ENCODE results near the gene PKN1.
A peak's percentile ranks its signal among the peaks of the same experiment; 100 is the strongest.
"Not testable (repeated sequence)": the region's sequence is repeated elsewhere in the genome, so short reads cannot be mapped to it uniquely, and the experiment has no call there.

The PKN1 gene

DNA sequence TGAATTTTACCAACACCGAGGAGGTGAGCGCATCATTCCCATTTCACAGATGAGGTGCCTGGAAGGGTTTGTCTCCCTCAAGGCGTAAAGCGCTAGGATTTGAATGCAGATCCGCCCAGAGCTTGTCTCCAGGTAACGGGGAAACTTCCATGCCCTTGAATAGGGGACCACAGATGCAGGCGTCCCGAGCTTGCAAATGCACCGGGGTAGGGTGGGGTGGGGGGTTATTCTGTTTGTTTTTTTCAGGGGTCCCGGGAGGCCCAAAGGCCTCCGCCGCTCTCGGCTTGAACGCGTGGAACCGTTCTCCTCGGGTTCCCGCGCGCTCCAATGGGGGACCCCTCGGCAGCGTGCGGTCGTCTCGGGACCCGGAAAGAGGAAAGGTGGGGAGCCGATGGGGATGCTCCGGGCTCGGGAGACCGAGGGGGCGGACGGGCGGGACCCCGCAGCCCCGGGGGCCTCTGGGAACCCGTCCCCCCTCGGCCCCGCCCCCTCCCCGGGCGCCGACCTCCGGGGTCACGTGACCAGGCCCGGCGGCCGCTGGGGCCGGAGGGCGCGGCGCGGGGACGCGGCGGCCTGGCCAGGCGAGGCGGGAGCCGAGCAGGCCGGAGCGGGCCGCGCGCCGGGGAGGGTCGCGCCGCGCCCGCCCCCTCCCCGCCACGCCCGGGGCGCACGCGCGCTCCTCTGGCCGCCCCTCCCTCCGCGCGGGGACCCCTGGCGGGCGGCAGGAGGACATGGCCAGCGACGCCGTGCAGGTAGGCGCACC, at the start of gene PKN1:
PKN1 (plus strand) TSS at position 516 of the 763 bp plus-strand sequence; CDS start at position 732, 216 bp downstream.
- DNase-seq: no peak

DNA sequence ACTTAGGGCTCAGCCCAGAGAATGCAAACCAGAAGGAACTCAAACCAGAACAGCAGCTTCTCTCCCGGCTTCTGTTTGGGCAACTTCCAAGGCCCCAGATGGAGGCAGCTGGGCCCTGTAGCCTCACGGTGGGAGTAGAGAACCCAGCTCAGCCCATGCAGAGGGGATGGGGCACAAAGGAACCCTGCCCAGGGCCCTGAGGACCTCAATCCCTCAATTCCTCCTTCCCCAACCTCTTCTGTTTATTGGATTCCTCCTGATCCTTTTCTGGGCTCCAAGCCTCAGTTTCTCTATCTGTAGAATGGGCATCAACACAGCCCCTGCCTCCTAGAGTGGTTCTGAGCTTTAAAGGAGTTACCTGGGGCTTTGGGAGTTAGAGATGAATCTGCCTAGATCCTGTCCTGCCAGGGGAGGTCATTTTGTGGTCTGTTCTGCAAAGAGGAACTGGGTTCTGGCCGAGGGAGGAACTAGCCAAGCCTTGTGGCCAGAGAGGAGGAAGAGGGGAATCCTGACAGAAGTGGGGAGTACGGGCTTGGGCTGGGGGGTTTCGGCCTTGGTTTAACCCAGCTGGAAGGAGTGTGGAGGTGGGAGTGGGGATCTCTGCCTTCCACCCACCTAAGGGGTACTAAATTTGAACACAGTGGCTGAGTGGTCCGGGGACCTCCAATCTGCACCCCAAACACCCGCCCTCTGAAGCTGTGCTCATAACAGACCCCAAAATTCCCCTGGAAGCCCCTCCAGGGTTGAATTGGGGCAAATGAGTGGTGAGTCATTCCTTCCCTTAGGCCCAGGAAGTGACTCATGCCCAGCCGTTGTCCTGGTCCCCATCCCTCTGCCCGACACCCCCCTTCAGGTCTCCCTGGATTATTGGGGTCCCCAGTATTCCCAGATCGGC, 49.2 kb upstream of the PKN1 start:
- peak; percentile 49 for DNase-seq

DNA sequence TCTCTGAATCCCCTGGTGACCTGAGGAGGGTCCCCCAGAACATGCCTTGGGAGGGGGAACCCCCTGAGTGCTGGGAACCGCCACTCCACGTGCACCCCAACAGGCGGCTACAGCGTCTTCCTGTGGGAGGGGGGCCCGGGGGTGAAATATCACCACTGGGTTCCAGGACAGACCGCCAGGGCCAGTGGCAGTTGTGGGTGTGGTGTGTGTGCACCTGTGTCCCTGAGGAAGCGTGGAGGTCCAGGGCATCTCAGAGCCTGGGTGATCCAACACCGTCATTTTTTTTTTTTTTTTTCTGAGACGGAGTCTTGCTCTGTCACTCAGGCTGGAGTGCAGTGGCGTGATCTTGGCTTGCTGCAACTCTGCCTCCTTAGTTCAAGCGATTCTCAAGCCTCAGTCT, 47.6 kb upstream of the PKN1 start:
- DNase-seq: no peak

DNA sequence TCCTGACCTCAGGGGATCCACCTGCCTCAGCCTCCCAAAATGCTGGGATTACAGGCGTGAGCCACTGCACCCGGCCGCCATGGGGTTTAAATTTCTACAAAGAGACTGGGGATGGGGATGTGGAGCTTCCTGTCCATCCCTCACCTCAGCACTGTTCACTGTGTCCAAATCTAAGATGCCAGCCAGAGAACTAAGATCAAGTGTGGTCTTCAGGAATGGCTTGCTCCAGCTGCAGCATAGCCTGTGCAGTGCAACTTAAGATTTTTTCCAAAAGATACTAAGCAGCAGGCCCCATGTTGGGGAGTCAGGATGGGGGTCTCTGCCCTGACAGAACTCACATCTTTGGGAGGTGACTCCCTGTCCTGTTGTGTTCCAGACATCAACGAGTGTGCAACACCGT, 42.6 kb upstream of the PKN1 start:
- no peak for DNase-seq

DNA sequence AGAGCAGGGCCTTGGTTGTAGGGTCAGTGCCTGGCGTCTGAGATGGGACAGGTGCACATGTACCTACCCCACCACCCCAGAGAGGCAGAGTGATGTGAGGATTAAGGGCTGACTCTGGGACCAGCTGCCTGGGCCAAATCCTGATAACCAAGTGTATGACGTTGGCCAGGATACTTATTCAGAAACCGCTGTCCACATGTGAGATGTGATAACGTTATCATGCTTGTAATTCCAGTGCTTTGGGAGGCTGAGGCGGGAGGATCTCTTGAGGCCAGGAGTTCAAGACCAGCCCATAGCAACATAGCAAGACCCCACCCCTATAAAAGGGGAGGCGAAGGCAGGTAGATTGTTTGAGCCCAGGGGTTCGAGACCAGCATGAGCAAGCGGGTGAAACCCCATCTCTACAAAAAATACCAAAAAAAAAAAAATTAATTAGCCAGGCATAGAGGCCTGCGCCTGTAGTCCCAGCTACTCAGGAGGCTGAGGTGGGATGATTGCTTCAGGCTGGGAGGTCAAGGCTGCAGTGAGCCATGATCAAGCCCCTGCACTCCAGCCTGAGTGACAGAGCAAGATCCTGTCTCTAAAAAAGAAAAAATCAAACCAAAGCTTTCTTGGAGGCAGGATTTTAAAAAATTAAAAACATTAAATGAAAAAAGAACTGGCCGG, 41.8 kb upstream of the PKN1 start:
- no peak for DNase-seq

DNA sequence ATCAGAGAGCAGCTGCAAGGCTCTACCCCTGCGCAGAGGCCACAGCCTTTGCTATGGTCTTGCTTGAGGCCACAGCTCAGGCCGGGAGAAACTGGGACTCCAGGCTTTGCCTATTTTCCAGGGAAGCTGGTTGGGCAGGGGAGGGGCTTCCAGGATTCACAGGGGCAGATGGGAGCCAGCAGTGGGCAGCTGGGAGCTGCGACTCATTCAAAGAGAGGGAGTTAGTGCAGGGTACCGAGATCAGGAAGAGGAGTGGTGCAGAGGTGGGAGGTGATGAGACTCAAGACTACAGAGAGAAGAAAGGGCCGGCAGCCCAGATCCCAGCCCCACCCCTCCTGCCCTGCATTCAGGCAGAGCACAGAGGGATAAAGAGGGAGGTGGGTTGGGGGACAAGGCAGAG, 39.8 kb upstream of the PKN1 start:
- DNase-seq: no peak

DNA sequence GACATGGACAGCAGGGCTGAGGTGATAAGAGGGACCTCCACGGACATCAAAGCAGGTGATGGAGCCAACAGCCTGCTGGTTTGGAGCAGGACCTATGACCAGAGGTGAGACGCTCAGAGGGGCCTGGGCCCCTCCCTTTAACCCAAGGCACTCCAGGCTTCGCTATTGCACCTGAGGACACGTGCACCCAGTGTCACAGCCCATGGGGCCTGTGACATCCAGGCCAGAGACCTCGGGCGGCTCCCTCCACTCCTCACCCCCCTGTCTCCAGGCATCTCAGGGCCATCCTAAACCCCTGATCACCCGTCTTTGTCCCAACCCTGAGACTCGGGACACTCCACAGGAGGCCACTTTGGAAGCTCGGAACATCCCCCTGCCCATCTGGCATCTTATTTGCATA, 38.9 kb upstream of the PKN1 start:
- DNase-seq: no peak

DNA sequence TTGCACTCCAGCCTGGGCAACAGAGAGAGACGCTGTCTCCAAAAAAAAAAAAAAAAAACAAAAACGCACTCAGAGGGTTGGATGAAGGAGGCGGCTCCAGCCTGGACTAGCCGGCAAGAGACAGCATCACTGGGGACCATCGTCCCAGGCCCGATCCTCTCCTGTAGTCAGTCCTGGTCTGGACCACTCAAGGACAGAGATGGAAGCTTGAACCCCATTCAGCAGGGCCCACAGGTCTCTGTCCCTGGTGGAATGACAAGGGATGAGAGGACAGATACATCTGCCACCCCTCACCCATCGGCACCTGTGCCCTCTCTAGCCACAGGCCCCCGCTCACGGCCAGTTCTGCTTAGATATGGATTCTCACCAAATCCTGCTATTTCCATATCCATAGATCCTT, 37.8 kb upstream of the PKN1 start:
- DNase-seq: no peak

DNA sequence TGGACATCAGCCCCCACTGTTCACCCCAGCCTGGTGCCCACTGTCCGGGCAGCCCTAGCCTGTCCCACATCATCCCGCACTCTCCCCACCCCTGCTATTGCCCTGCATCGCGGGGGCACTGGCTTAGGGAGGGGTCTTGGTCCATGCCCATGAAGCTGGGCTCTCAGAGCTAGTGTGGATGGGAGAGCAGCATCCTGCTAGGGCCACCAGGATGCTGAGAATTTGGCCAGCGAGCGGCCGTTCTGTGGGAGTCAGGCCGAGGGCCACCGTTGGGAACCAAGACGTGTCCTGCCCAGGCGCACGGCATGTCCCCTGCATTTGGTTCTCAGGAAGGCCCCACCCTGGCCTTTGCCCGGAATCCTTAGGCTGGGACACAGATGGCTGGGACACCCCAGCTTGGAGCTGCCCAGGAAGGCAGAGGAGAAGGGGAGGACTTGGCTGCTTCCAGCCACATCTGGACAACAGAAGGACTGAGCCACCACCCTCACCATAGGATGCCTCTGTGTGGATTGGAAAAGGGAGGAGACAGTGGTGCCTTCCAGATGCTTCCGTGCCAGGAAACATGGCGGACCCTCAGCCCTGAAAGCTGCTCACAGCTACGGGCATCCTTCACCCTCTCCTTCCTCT, 37.3 kb upstream of the PKN1 start:
- no peak for DNase-seq

DNA sequence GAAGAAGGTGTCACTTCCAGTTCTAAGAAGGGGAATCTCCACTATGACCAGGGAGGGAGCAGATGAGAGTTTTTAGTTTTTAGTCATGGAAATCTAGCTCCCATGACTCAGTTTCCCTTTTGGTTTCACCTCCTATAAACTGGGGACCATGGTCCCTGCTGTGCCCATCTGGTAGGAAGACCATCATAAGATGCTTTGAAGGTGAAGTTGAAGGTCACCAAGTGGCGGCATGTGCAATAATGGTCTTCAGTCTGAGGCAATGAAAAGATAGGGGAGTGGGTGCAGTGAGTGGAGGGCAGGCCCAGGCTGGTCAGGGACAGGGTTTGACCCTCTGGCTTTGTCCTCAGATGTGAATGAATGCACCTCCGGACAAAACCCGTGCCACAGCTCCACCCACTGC, 36.4 kb upstream of the PKN1 start:
- DNase-seq: not testable (repeated sequence)

DNA sequence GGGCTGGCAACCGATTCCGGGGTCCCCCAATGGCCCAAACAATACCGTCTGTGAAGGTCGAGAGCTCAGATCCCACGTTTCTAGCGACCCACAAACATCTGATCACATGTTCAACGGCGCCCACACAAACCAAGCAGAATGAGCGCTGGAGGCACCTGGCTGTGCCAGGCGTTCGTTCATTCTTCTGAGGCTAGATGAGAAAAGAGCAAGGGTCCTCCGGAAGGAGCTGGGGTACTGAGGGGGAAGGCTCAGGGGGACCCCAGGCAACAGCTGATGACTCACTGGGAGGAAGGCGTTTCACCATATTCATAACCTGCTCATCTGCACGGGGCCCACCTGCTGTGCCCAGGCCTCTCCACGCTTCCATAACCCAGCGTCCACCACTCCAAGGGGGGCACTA, 35.9 kb upstream of the PKN1 start:
- not testable (repeated sequence) for DNase-seq

DNA sequence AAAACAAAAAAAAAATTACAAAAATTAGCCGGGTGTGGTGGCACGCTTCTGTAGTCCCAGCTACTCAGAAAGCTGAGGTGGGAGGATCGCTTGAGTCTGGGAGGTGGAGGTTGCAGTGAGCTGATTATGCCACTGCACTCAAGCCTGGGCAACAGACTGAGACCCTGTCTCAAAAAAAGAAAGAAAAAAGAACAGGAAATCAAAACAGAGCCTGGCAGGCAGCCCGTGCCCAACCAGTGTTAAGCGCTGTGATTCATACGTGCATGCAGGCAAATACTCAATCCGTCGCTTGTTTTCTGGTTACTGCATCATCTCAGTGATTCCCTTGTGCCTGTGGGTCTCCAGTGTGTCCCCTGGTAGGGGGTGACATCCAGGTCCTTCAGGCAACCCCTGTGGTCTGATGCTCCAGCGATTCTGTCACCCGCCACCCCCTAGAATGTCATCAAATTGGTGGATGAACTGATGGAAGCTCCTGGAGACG, 32.1 kb upstream of the PKN1 start:
- DNase-seq: no peak

DNA sequence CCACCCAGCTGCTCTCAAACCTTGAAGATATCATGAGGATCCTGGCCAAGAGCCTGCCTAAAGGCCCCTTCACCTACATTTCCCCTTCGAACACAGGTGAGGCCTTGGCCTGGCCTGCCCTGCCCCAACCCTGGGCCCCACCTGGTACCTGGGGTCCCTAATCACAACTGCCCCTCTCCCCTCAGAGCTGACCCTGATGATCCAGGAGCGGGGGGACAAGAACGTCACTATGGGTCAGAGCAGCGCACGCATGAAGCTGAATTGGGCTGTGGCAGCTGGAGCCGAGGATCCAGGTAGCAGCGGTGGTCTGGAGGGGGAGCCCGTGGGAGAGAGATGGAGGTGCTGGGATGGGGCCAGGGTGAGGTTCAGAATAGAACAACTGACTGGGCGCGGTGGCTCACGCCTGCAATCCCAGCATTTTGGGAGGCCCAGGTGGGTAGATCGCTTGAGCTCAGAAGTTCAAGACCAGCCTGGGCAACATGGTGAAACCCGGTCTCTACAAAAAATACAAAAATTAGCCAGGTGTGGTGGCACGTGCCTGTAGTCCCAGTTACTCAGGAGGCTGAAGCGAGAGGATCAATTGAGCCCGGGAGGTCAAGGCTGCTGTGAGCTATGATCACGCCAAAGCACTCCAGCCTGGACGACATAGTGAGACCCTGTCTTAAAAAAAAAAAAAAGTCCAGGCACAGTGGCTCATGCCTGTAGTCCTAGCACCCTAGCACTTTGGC, 31.5 kb upstream of the PKN1 start:
- no peak for DNase-seq

DNA sequence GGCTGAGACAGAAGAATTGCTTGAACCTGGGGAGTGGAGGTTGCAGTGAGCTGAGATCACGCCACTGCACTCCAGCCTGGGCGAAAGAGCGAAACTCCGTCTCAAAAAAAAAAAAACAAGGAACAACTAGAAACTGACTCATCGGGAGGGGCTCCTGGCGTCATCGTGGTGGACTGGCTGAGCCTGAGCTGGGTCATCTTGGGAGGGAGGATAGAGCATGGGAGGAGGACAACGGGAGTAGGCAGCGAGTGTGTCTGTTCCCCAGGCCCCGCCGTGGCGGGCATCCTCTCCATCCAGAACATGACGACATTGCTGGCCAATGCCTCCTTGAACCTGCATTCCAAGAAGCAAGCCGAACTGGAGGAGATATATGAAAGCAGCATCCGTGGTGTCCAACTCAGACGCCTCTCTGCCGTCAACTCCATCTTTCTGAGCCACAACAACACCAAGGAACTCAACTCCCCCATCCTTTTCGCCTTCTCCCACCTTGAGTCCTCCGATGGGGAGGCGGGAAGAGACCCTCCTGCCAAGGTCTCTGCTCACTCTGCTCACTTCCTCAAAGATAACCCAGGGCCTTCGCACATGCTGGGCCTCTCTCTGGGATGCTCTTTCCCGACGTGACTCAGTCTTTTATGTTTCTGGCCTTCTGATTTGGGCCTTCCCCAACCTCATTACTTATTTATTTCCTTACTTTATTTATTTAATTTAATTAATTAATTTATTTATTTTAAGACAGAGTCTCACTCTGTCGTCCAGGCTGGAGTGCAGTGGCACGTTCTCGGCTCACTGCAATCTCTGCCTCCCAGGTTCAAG, 30.6 kb upstream of the PKN1 start:
- DNase-seq: no peak

DNA sequence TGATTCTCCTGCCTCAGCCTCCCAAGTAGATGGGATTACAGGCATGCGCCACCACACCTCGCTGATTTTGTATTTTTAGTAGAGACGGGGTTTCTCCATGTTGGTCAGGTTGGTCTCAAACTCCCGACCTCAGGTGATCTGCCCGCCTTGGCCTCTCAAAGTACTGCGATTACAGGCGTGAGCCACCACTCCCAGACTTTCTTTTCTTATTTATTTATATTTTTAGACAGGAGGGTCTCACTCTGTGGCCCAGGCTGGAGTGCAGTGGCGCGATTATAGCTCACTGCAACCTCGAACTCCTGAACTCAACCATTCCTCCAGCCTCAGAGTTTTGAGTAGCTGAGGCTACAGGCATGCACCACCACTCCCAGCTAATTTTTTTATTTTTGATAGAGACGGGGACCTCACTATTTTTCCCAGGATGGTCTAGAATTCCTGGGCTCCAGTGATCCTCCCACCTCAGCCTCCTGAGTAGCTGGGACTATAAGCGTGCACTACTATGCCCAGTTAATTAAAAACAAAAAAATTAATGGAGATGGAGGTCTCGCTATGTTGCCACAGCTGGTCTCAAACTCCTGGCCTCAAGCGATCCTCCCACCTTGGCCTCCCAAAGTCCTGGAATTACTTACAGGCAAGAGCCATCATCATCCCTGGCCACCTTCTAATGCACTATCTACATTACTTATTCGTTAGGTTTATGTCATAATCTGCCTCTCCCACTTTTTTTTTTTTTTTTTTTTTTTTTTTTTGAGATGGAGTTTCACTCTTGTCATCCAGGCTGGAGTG, 29.8 kb upstream of the PKN1 start:
- DNase-seq: not testable (repeated sequence)

DNA sequence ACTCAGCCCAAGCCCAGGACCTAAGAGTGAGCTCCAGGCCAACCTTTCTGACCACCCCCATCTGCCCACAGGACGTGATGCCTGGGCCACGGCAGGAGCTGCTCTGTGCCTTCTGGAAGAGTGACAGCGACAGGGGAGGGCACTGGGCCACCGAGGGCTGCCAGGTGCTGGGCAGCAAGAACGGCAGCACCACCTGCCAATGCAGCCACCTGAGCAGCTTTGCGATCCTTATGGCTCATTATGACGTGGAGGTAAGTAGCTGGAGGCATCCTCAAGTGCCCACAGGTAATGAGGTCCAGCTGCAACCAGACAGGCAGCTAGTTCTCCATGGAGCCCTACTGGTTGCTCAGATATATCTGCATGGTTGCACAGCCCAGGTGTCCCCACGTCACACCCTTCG, 28.8 kb upstream of the PKN1 start:
- no peak for DNase-seq

DNA sequence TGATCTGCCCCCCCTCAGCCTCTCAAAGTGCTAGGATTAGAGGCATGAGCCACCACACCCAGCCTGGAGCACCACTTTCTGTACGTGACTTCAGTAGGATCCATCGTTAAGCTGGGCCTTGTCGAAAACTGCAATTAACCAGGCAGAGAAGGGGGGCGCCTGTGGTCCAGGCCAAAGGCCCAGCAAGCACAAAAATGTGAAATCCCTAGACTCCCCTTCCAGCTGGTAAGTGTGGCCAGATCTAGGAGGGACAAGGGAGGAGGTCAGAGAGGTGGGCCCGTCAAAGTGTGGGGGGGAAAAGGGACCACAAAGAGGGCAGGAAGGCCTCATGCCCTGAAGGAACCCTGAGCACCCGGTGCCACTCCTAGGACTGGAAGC, 27.7 kb upstream of the PKN1 start:
- no peak for DNase-seq

DNA sequence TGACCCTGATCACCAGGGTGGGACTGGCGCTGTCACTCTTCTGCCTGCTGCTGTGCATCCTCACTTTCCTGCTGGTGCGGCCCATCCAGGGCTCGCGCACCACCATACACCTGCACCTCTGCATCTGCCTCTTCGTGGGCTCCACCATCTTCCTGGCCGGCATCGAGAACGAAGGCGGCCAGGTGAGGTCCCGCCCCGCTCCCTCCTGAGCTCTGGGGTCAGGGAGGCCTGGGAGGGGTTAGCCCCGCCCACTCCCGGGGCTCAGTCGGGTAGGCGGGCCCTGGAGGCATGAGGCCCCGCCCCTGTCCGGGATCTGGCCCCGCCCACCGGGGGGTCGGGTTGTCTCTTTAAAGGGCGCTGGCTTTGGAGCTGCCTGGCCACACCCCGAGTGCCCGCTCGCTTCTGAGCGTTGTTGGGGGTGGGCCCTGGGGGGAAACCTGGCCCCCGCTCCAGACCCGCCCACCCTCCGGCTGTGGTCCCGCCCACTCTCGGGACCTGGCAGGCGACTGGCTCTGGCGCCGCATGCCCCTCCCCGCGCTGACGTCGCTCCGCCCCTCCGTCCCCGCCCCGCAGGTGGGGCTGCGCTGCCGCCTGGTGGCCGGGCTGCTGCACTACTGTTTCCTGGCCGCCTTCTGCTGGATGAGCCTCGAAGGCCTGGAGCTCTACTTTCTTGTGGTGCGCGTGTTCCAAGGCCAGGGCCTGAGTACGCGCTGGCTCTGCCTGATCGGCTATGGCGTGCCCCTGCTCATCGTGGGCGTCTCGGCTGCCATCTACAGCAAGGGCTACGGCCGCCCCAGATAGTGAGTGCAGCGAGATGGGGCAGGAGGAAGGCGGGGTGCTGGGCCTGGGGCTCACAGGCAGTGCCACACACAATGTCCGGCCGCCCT, 27.1 kb upstream of the PKN1 start:
- peak; percentile 69 for DNase-seq

DNA sequence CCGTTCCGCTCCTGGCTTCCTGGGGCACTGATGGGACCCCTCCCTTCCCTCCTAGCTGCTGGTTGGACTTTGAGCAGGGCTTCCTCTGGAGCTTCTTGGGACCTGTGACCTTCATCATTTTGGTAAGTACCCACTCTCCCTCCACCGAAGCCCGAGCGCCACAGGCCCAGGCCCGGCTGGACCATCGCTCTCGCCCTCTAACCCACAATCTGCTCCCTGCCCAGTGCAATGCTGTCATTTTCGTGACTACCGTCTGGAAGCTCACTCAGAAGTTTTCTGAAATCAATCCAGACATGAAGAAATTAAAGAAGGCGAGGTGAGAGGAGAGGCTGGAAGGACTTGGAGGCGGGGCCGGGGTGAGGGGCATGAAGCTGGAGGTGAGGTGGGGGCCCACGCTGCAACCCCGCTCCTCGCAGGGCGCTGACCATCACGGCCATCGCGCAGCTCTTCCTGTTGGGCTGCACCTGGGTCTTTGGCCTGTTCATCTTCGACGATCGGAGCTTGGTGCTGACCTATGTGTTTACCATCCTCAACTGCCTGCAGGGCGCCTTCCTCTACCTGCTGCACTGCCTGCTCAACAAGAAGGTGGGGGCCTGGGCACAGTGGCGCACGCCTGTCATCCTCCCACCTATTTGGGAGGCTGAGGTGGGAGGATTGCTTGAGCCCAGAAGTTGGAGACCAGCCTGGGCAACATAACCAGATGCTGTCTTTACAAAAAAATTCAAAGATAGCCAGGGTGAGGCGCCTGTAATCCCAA, 26.3 kb upstream of the PKN1 start:
- DNase-seq: no peak

All from NK-92 treated with Interleukin-12 subunit alpha and Interleukin-12 subunit beta, amount 100 ng/mL, for 24 hours (cell line).